GM08714 (cell line): ENCODE measurements around the gene EPB42.
"Not testable (repeated sequence)": the region's sequence is repeated elsewhere in the genome, so short reads cannot be mapped to it uniquely, and the experiment has no call there.

Source experiments
- H3K4me3 ChIP-seq: fragments of 200-500 bp; sonication (Bioruptor generic); 2 replicates; pipeline ENCODE4 v1.5.1; 2014; ENCODE audit warnings: mild to moderate bottlenecking, low read length, inconsistent platforms
- ZNF274 ChIP-seq: IDR thresholded peaks from 2 replicates; pipeline ENCODE4 v1.6.1; 2012; ENCODE audit warnings: mild to moderate bottlenecking, low read depth, low read length

Gene EPB42

GRCh38 chr15:43194795-43195194, 26.0 kb downstream of the EPB42 start:
- TF ChIP-seq ZNF274 = no peak
- no peak overlapping the region for H3K4me3 ChIP-seq

DNA sequence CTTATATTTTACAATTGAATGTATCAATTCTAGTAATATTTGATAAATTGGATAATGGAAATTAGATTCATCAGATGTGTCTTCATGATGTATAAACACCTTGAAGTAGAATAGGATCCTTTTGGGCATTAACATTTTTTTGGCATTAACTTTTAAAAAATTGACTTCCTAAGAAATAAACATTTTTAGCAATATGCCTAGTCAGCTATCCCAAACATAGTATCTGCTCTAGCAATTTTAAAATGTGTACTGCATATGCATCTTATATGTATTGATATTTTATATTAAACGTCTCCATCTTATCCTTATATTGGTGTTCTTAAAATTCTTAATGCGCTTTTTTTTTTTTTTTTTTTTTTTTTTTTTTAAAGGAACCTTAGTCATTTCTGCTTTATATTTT, 27.1 kb downstream of the EPB42 start:
- H3K4me3 ChIP-seq = no peak overlapping the region
- no peak for TF ChIP-seq ZNF274

GRCh38 chr15:43190178-43190577, 30.6 kb downstream of the EPB42 start:
- H3K4me3 ChIP-seq = no peak overlapping the region
- TF ChIP-seq ZNF274 = no peak

DNA sequence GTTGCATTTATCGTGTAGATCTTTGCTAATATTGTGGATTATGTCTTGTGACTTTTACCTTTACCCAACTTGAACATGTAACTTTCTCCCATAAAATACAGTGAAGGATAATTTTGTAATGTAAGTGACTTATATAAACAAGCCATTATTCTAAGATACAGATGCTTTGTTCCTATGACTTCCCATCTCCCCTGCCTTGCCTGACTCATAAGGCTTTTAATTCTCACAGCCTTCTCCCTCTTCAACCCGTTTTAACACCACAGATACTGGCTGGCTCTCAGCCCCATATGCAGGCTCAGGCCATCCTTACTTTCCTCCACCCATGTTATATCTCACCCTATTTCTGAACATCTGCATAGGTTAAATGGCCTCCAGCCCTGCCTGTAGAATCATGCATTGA, 31.5 kb downstream of the EPB42 start:
- H3K4me3 ChIP-seq = no peak overlapping the region
- TF ChIP-seq ZNF274 = no peak

DNA sequence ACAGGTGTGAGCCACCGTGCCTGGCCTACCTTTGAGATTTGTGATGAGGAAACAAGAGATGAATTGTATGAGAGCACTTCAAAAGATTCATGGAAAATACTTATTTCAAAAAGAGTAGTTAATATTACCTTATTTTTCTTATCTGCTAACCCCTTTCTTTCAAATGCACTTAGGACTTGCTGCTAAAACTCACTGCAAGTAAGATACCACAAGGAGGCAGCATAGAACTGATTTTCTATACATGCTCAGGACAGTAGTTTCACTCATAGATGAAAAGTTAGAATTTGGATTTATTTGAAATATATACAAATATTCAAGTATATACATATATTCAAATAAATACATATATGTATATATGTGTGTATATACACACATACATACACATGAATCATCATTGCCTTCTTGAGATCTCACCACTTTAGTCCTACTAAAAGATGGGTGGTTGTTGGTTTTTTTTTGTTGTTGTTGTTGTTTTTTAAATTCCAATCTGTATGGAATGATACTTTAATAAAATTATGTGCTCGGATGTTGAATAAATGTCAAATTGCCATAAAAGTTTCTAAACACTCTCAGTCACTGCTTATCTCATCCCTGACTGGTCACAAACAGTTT, 33.2 kb downstream of the EPB42 start:
- no peak for TF ChIP-seq ZNF274
- no peak overlapping the region for H3K4me3 ChIP-seq

GRCh38 chr15:43186003-43186353, 34.8 kb downstream of the EPB42 start:
- no peak for TF ChIP-seq ZNF274
- peak overlapping the region; percentile 69 for H3K4me3 ChIP-seq

DNA sequence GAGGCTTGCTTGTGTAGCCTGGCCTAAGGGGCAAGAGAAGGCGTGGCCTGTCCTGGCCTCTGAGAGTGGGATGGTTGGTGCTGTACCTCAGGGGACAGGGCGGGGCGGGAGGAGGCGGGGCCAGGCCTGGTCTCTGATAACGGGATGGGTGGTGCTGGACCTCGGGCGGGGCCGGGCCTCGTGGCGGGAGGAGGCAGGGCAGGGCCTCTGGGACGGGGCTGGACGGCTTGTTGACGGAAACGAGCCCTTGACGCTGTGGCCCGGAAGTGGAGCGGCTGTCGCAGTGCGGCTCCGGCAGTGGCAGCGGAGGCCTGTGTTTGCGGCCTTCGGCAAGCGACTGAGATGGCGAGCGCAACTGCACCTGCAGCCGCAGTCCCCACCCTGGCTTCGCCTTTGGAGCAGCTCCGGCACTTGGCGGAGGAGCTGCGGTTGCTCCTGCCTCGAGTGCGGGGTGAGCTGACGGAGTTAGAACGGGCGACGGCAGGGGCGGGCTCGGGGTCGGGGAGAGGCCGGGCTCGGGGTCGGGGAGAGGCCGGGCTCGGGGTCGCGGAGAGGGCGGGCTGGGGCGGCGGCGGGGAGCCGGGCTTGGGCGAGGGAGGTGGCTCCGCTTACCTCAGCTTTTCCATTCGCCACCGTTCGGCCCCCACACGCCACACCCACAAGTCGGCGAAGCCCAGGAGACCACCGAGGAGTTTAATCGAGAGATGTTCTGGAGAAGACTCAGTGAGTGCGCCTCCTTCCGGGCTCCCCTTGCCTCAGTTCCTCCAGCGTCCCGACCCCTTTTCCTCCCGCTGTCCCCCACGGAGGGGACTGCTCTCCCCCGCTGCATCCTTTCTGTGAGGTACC, 35.4 kb downstream of the EPB42 start, which contains the start of gene CCNDBP1:
TSS of gene CCNDBP1 (plus strand) at position 247 of the 846 bp plus-strand sequence. CDS start at position 343, 96 bp downstream.
- no peak for TF ChIP-seq ZNF274
- peak within 1 kb of the TSS; percentile 69 for H3K4me3 ChIP-seq

GRCh38 chr15:43184407-43185124, 36.3 kb downstream of the EPB42 start:
- H3K4me3 ChIP-seq = no peak overlapping the region
- no peak for TF ChIP-seq ZNF274

GRCh38 chr15:43183270-43183669, 37.5 kb downstream of the EPB42 start:
- no peak overlapping the region for H3K4me3 ChIP-seq
- TF ChIP-seq ZNF274 = no peak

DNA sequence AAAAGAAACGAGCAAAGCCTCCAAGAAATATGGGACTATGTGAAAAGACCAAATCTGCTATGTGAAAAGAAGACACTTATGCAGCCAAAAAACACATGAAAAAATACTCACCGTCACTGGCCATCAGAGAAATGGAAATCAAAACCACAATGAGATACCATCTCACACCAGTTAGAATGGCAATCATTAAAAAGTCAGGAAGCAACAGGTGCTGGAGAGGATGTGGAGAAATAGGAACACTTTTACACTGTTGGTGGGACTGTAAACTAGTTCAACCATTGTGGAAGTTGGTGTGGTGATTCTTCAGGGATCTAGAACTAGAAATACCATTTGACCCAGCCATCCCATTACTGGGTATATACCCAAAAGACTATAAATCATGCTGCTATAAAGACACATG, 43.7 kb downstream of the EPB42 start:
- not testable (repeated sequence) for H3K4me3 ChIP-seq

- not testable (repeated sequence) for H3K4me3 ChIP-seq
Observed at GRCh38 chr15:43175656-43176309, 45.0 kb downstream of the EPB42 start.

GRCh38 chr15:43169888-43170287, 50.9 kb downstream of the EPB42 start:
- no peak for TF ChIP-seq ZNF274
- no peak overlapping the region for H3K4me3 ChIP-seq

- no peak overlapping the region for H3K4me3 ChIP-seq
- no peak for TF ChIP-seq ZNF274
Observed at GRCh38 chr15:43168192-43169107, 52.4 kb downstream of the EPB42 start.

GRCh38 chr15:43167261-43167660, 53.6 kb downstream of the EPB42 start:
- H3K4me3 ChIP-seq = not testable (repeated sequence)
